ENCODE results near the gene ADAMTSL3.

ADAMTSL3 gene

GRCh38 chr15:83739629-83740028, 85.7 kb downstream of the ADAMTSL3 start:
- Histone ChIP-seq H3K4me3 (ENCODE audit: low read length) (no peak overlapping the region), H4K5ac (ENCODE audit: low read length) (no peak overlapping the region), H3K23ac (ENCODE audit: low read length) (no peak overlapping the region), H3K27me3 (ENCODE audit: insufficient read depth, low read length, poor library complexity) (no peaks in the 10 kb centered on the region), H3K56ac (ENCODE audit: low read length) (no peak overlapping the region), H2BK5ac (ENCODE audit: low read length) (no peak overlapping the region), H3K79me2 (ENCODE audit: control insufficient read depth, insufficient read depth, low read length) (no peaks in the 10 kb centered on the region), H3K27ac (ENCODE audit: low read depth, low read length) (no peak overlapping the region), H3K4me2 (ENCODE audit: low read length) (no peak overlapping the region), H3K79me1 (ENCODE audit: low read length) (no peaks in the 10 kb centered on the region), H2BK15ac (replicated peaks; ENCODE audit: low read depth) (no peak overlapping the region), H3K9ac (ENCODE audit: low read length) (no peak overlapping the region), H3K4ac (ENCODE audit: low read depth, low read length) (no peak overlapping the region), H3K4me1 (ENCODE audit: control insufficient read depth, low read depth, low read length) (no peaks in the 10 kb centered on the region), H2AK5ac (ENCODE audit: low read length) (no peak overlapping the region), H2BK120ac (ENCODE audit: low read depth, low read length) (no peak overlapping the region), H3K18ac (ENCODE audit: low read length) (no peak overlapping the region), H4K8ac (ENCODE audit: low read depth, low read length) (no peak overlapping the region), H3K36me3 (ENCODE audit: control insufficient read depth, insufficient read depth, low read length) (no peaks in the 10 kb centered on the region)
- DNase-seq, result no peak
- WGBS (ENCODE audit: extremely low coverage, insufficient coverage, low lambda C conversion rate), result no CpG with 5 or more reads among the region's 3 CpGs

GRCh38 chr15:83745771-83746170, 91.8 kb downstream of the ADAMTSL3 start:
- H4K5ac ChIP-seq (ENCODE audit: low read length), result no peak overlapping the region
- no peak overlapping the region for H3K4me3 ChIP-seq (ENCODE audit: low read length)
- H3K36me3 ChIP-seq (ENCODE audit: control insufficient read depth, insufficient read depth, low read length), result no peaks in the 10 kb centered on the region
- no peaks in the 10 kb centered on the region for H3K4me1 ChIP-seq (ENCODE audit: control insufficient read depth, low read depth, low read length)
- H2AK5ac ChIP-seq (ENCODE audit: low read length), result no peak overlapping the region
- H3K27ac ChIP-seq (ENCODE audit: low read depth, low read length), result no peak overlapping the region
- H3K23ac ChIP-seq (ENCODE audit: low read length), result no peak overlapping the region
- H2BK120ac ChIP-seq (ENCODE audit: low read depth, low read length), result no peak overlapping the region
- no peak overlapping the region for H3K9ac ChIP-seq (ENCODE audit: low read length)
- no CpG with 5 or more reads among the region's 1 CpG for WGBS (ENCODE audit: extremely low coverage, insufficient coverage, low lambda C conversion rate)
- H3K4me2 ChIP-seq (ENCODE audit: low read length), result no peak overlapping the region
- H3K27me3 ChIP-seq (ENCODE audit: insufficient read depth, low read length, poor library complexity), result no peaks in the 10 kb centered on the region
- H3K79me1 ChIP-seq (ENCODE audit: low read length), result no peaks in the 10 kb centered on the region
- H3K79me2 ChIP-seq (ENCODE audit: control insufficient read depth, insufficient read depth, low read length), result no peaks in the 10 kb centered on the region
- H3K4ac ChIP-seq (ENCODE audit: low read depth, low read length), result no peak overlapping the region
- no peak for DNase-seq
- H2BK15ac ChIP-seq (replicated peaks; ENCODE audit: low read depth), result no peak overlapping the region
- H4K8ac ChIP-seq (ENCODE audit: low read depth, low read length), result no peak overlapping the region
- no peak overlapping the region for H3K56ac ChIP-seq (ENCODE audit: low read length)
- H3K18ac ChIP-seq (ENCODE audit: low read length), result no peak overlapping the region
- no peak overlapping the region for H2BK5ac ChIP-seq (ENCODE audit: low read length)

GRCh38 chr15:83746231-83746630, 92.3 kb downstream of the ADAMTSL3 start:
- H3K18ac ChIP-seq (ENCODE audit: low read length), result no peak overlapping the region
- H3K79me2 ChIP-seq (ENCODE audit: control insufficient read depth, insufficient read depth, low read length), result no peaks in the 10 kb centered on the region
- H3K36me3 ChIP-seq (ENCODE audit: control insufficient read depth, insufficient read depth, low read length), result no peaks in the 10 kb centered on the region
- no CpG with 5 or more reads among the region's 4 CpGs for WGBS (ENCODE audit: extremely low coverage, insufficient coverage, low lambda C conversion rate)
- no peak overlapping the region for H3K23ac ChIP-seq (ENCODE audit: low read length)
- no peaks in the 10 kb centered on the region for H3K4me1 ChIP-seq (ENCODE audit: control insufficient read depth, low read depth, low read length)
- no peak overlapping the region for H3K56ac ChIP-seq (ENCODE audit: low read length)
- no peak overlapping the region for H4K8ac ChIP-seq (ENCODE audit: low read depth, low read length)
- no peaks in the 10 kb centered on the region for H3K27me3 ChIP-seq (ENCODE audit: insufficient read depth, low read length, poor library complexity)
- no peak overlapping the region for H2BK15ac ChIP-seq (replicated peaks; ENCODE audit: low read depth)
- no peak overlapping the region for H3K27ac ChIP-seq (ENCODE audit: low read depth, low read length)
- no peaks in the 10 kb centered on the region for H3K79me1 ChIP-seq (ENCODE audit: low read length)
- H2BK120ac ChIP-seq (ENCODE audit: low read depth, low read length), result no peak overlapping the region
- DNase-seq, result no peak
- H4K5ac ChIP-seq (ENCODE audit: low read length), result no peak overlapping the region
- no peak overlapping the region for H2AK5ac ChIP-seq (ENCODE audit: low read length)
- no peak overlapping the region for H3K4me2 ChIP-seq (ENCODE audit: low read length)
- H3K4ac ChIP-seq (ENCODE audit: low read depth, low read length), result no peak overlapping the region
- no peak overlapping the region for H3K4me3 ChIP-seq (ENCODE audit: low read length)
- H3K9ac ChIP-seq (ENCODE audit: low read length), result no peak overlapping the region
- H2BK5ac ChIP-seq (ENCODE audit: low read length), result no peak overlapping the region

- H3K4ac ChIP-seq (ENCODE audit: low read depth, low read length), result no peak overlapping the region
- no peak overlapping the region for H2BK5ac ChIP-seq (ENCODE audit: low read length)
- no peak overlapping the region for H2AK5ac ChIP-seq (ENCODE audit: low read length)
- H4K8ac ChIP-seq (ENCODE audit: low read depth, low read length), result no peak overlapping the region
- no peak overlapping the region for H3K27ac ChIP-seq (ENCODE audit: low read depth, low read length)
- no peaks in the 10 kb centered on the region for H3K79me2 ChIP-seq (ENCODE audit: control insufficient read depth, insufficient read depth, low read length)
- H2BK15ac ChIP-seq (replicated peaks; ENCODE audit: low read depth), result no peak overlapping the region
- no peaks in the 10 kb centered on the region for H3K4me1 ChIP-seq (ENCODE audit: control insufficient read depth, low read depth, low read length)
- no CpG with 5 or more reads among the region's 5 CpGs for WGBS (ENCODE audit: extremely low coverage, insufficient coverage, low lambda C conversion rate)
- no peaks in the 10 kb centered on the region for H3K27me3 ChIP-seq (ENCODE audit: insufficient read depth, low read length, poor library complexity)
- no peak overlapping the region for H2BK120ac ChIP-seq (ENCODE audit: low read depth, low read length)
- H3K56ac ChIP-seq (ENCODE audit: low read length), result no peak overlapping the region
- no peak overlapping the region for H3K4me3 ChIP-seq (ENCODE audit: low read length)
- H3K79me1 ChIP-seq (ENCODE audit: low read length), result no peaks in the 10 kb centered on the region
- no peaks in the 10 kb centered on the region for H3K36me3 ChIP-seq (ENCODE audit: control insufficient read depth, insufficient read depth, low read length)
- H4K5ac ChIP-seq (ENCODE audit: low read length), result no peak overlapping the region
- H3K18ac ChIP-seq (ENCODE audit: low read length), result no peak overlapping the region
- H3K23ac ChIP-seq (ENCODE audit: low read length), result no peak overlapping the region
- no peak overlapping the region for H3K4me2 ChIP-seq (ENCODE audit: low read length)
- H3K9ac ChIP-seq (ENCODE audit: low read length), result no peak overlapping the region
- DNase-seq, result peak; percentile 69
These were observed 93.3 kb downstream of the ADAMTSL3 start for GRCh38 chr15:83747050-83747717.

- no peak overlapping the region for H4K8ac ChIP-seq (ENCODE audit: low read depth, low read length)
- no peak overlapping the region for H2AK5ac ChIP-seq (ENCODE audit: low read length)
- no peaks in the 10 kb centered on the region for H3K79me1 ChIP-seq (ENCODE audit: low read length)
- no peaks in the 10 kb centered on the region for H3K4me1 ChIP-seq (ENCODE audit: control insufficient read depth, low read depth, low read length)
- H3K27ac ChIP-seq (ENCODE audit: low read depth, low read length), result no peak overlapping the region
- H3K56ac ChIP-seq (ENCODE audit: low read length), result no peak overlapping the region
- no peaks in the 10 kb centered on the region for H3K36me3 ChIP-seq (ENCODE audit: control insufficient read depth, insufficient read depth, low read length)
- no peak overlapping the region for H3K23ac ChIP-seq (ENCODE audit: low read length)
- WGBS (ENCODE audit: extremely low coverage, insufficient coverage, low lambda C conversion rate), result no CpG with 5 or more reads among the region's 5 CpGs
- H2BK5ac ChIP-seq (ENCODE audit: low read length), result no peak overlapping the region
- H3K4me3 ChIP-seq (ENCODE audit: low read length), result no peak overlapping the region
- H4K5ac ChIP-seq (ENCODE audit: low read length), result no peak overlapping the region
- H3K27me3 ChIP-seq (ENCODE audit: insufficient read depth, low read length, poor library complexity), result no peaks in the 10 kb centered on the region
- no peak overlapping the region for H3K9ac ChIP-seq (ENCODE audit: low read length)
- no peaks in the 10 kb centered on the region for H3K79me2 ChIP-seq (ENCODE audit: control insufficient read depth, insufficient read depth, low read length)
- H3K18ac ChIP-seq (ENCODE audit: low read length), result no peak overlapping the region
- H3K4me2 ChIP-seq (ENCODE audit: low read length), result no peak overlapping the region
- DNase-seq, result no peak
- H2BK15ac ChIP-seq (replicated peaks; ENCODE audit: low read depth), result no peak overlapping the region
- no peak overlapping the region for H3K4ac ChIP-seq (ENCODE audit: low read depth, low read length)
- no peak overlapping the region for H2BK120ac ChIP-seq (ENCODE audit: low read depth, low read length)
These were observed 93.8 kb downstream of the ADAMTSL3 start for GRCh38 chr15:83747718-83748110.

GRCh38 chr15:83753872-83754493, 100.1 kb downstream of the ADAMTSL3 start:
- H3K9ac ChIP-seq (ENCODE audit: low read length), result no peak overlapping the region
- no peaks in the 10 kb centered on the region for H3K79me1 ChIP-seq (ENCODE audit: low read length)
- no peak overlapping the region for H3K23ac ChIP-seq (ENCODE audit: low read length)
- H3K79me2 ChIP-seq (ENCODE audit: control insufficient read depth, insufficient read depth, low read length), result no peaks in the 10 kb centered on the region
- H3K4ac ChIP-seq (ENCODE audit: low read depth, low read length), result no peak overlapping the region
- no peak overlapping the region for H2AK5ac ChIP-seq (ENCODE audit: low read length)
- no peak overlapping the region for H2BK5ac ChIP-seq (ENCODE audit: low read length)
- H3K18ac ChIP-seq (ENCODE audit: low read length), result no peak overlapping the region
- H4K5ac ChIP-seq (ENCODE audit: low read length), result no peak overlapping the region
- WGBS (ENCODE audit: extremely low coverage, insufficient coverage, low lambda C conversion rate), result no CpG with 5 or more reads among the region's 6 CpGs
- H3K27ac ChIP-seq (ENCODE audit: low read depth, low read length), result no peak overlapping the region
- H4K8ac ChIP-seq (ENCODE audit: low read depth, low read length), result no peak overlapping the region
- no peak for DNase-seq
- no peaks in the 10 kb centered on the region for H3K27me3 ChIP-seq (ENCODE audit: insufficient read depth, low read length, poor library complexity)
- no peaks in the 10 kb centered on the region for H3K4me1 ChIP-seq (ENCODE audit: control insufficient read depth, low read depth, low read length)
- H2BK120ac ChIP-seq (ENCODE audit: low read depth, low read length), result no peak overlapping the region
- H3K4me2 ChIP-seq (ENCODE audit: low read length), result no peak overlapping the region
- no peak overlapping the region for H3K4me3 ChIP-seq (ENCODE audit: low read length)
- no peak overlapping the region for H3K56ac ChIP-seq (ENCODE audit: low read length)
- H2BK15ac ChIP-seq (replicated peaks; ENCODE audit: low read depth), result no peak overlapping the region
- no peaks in the 10 kb centered on the region for H3K36me3 ChIP-seq (ENCODE audit: control insufficient read depth, insufficient read depth, low read length)
